ENCODE measurements around the gene CNRIP1. TPM values are rescaled to one million over a fixed set of nuclear protein-coding genes. Genes with fewer than 3 reads are reported as not detected.

CNRIP1 gene
- total RNA-seq, 1 experiment from 2014 or later, result not detected

DNA sequence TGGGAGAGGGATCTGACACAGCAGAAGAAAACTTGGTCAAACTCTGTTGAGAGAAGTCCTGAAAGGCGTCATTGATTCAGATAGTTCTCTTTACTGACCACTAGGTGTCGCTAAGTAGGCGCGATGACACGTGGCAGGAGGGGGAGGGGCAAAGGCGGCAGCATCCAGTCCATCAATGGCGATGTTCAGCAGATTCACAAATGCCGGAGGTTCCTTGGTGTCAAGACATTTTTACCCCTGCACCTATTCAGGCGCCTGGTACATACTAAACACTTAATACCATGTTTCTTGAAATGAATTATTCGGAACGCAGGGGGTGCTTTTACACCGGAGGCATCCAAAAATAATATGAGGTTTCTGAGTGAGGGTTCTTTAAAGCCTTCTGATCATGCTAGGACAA lies 42.3 kb upstream of the CNRIP1 start (continued):
- peak; percentile 69 to 84 (median 78); a peak in 5 of 6 replicates for TF ChIP-seq CTCF (IDR thresholded peaks at IDR 0.05 in 2 of 3, conservative IDR thresholded peaks at IDR 0.05 in 1 of 3; ENCODE audit: borderline replicate concordance in 1 of 3, insufficient read depth in 1 of 3, low read depth in 2 of 3, low read length in 2 of 3)
- TF ChIP-seq CBX3 (IDR thresholded peaks at IDR 0.05; ENCODE audit: low read depth), result peak; percentile 98
- no peak for TF ChIP-seq ATF3 (IDR thresholded peaks at IDR 0.05)
- TF ChIP-seq EGR1 (IDR thresholded peaks at IDR 0.05; ENCODE audit: low read depth), result no peak
- TF ChIP-seq ELF1 (IDR thresholded peaks at IDR 0.05; ENCODE audit: borderline replicate concordance, low read depth), result no peak
- TF ChIP-seq SRF (IDR thresholded peaks at IDR 0.05; ENCODE audit: low read depth), result 0 out of 2 replicates have a peak, but pooled peaks have one; percentile 26
- TF ChIP-seq CEBPB (IDR thresholded peaks at IDR 0.05; ENCODE audit: low read depth), result no peak
- no peak for TF ChIP-seq EZH2 (IDR thresholded peaks at IDR 0.05)
- TF ChIP-seq JUND (IDR thresholded peaks at IDR 0.05), result no peak
- no peak for TF ChIP-seq TCF7L2 (IDR thresholded peaks at IDR 0.05; ENCODE audit: borderline replicate concordance, extremely low read depth, insufficient read depth, insufficient read length)

DNA sequence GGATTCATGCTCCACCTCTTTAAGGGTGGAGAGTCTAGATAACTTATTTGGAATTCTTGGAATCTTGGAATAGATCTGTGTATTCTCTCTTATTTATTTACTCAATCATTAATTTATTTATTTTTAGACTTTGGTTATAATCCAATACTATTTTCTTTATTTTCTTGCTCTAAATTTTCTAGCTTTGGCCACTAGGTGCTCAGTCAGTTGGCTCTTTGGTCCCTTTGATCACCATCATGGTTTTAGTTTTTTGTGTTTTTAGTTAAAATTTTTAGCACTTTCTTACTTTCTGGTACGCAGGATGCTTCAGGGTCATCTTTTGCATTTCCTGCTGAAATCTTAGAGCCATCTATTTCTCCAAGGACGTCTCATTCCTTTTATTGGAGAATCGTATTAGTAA lies 40.1 kb upstream of the CNRIP1 start:
- Histone ChIP-seq H3K9me2 (ENCODE audit: insufficient read depth) (no peaks in the 10 kb centered on the region), H3K9me3 (ENCODE audit: control insufficient read depth in 1 of 2, insufficient read depth in 1 of 2, low read depth in 1 of 2, low read length in 2 of 2) (no peaks in the 10 kb centered on the region), H3K27ac (ENCODE audit: low read depth, low read length) (no peak overlapping the region), H2AFZ (ENCODE audit: low read depth, low read length, poor library complexity, severe bottlenecking) (no peak overlapping the region), H3K27me3 (ENCODE audit: insufficient read depth, low read length) (no peaks in the 10 kb centered on the region), H3K36me3 (ENCODE audit: control insufficient read depth in 1 of 2, insufficient read depth in 2 of 2, low read length in 2 of 2) (no peaks in the 10 kb centered on the region), H3K4me1 (ENCODE audit: control insufficient read depth in 1 of 2, insufficient read depth in 2 of 2, low read length in 2 of 2) (peaks cover 0 to 4% of the 10 kb centered on the region in 2 experiments; a peak in 2 of 4 replicates), H3K9ac (ENCODE audit: low read length) (no peak overlapping the region), H3K4me3 (replicated peaks in 1 of 2; ENCODE audit: low read depth in 1 of 2, low read length in 2 of 2) (no peak overlapping the region), H3K79me2 (ENCODE audit: insufficient read depth, low read length) (no peaks in the 10 kb centered on the region), H4K20me1 (ENCODE audit: insufficient read depth) (no peaks in the 10 kb centered on the region), H3K4me2 (ENCODE audit: low read length) (no peak overlapping the region)
- ChIA-PET RAD21 (ENCODE audit: low non-redundant PET in 1 of 2, low total read pairs in 2 of 2, uncharacterized antibody in 2 of 2, unreplicated experiment in 2 of 2) (no interaction called here), POLR2A (no interaction called here), CTCF (interaction anchor here (1.1 to 1.9 kb wide), 2 partner anchors 80 to 81 kb away, joined by 3 to 4 read pairs; no protein-coding TSS in a partner anchor)
- intact Hi-C loops (cut with micrococcal nuclease), result loop anchor here (5.0 kb wide), 1 partner anchor 238 kb away; no protein-coding TSS in a partner anchor
- TF ChIP-seq CTCF (IDR thresholded peaks at IDR 0.05 in 2 of 3, conservative IDR thresholded peaks at IDR 0.05 in 1 of 3; ENCODE audit: borderline replicate concordance in 1 of 3, insufficient read depth in 1 of 3, low read depth in 2 of 3, low read length in 2 of 3) (peak in 2 of 3 experiments; percentile 28 to 43; a peak in 3 of 6 replicates), EZH2 (IDR thresholded peaks at IDR 0.05) (no peak)
- DNase-seq (ENCODE audit: low read depth, low spot score) (no peak), ATAC-seq (no peak)
- no TSS peak for BruUV-seq (replicated peaks)
